CD4-positive, alpha-beta T cell treated with Interleukin-1 beta for 1 hour (primary cell): ENCODE measurements around the gene DNAJC2.
"Not testable (repeated sequence)": the region's sequence is repeated elsewhere in the genome, so short reads cannot be mapped to it uniquely, and the experiment has no call there.

Source experiments
- DNase-seq, 2 donors: peaks; one replicate each; pipeline ENCODE4 v3.0.0-alpha.2; 2020 to 2022

Gene DNAJC2

GRCh38 chr7:103341466-103341865, 3.1 kb downstream of the DNAJC2 start:
- no peak for DNase-seq

DNA sequence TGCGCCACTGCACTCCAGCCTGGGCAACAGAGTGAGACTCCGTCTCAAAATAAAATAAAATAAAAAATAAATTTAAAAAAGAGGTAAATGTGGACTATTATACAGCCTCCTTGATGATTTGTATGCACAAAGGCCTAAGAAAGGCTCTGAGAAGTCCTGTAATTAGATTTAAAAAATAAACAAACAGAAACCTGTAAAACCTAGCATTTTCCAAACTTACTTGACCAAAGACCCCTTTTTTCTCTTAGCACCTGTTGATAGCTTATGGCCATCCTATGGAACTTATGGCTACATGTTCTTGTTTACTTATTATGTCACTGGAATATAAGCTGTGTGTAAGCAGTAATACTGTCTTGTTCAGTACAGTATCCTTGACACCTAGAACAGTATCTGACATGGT, 5.7 kb downstream of the DNAJC2 start:
- no peak for DNase-seq

- DNase-seq: no peak
Observed at GRCh38 chr7:103336761-103337160, 7.8 kb downstream of the DNAJC2 start.

- DNase-seq: no peak
Observed at GRCh38 chr7:103325744-103326143, 18.8 kb downstream of the DNAJC2 start.

- no peak for DNase-seq
Observed at GRCh38 chr7:103317009-103317408, 27.6 kb downstream of the DNAJC2 start.

GRCh38 chr7:103316380-103316941, 28.1 kb downstream of the DNAJC2 start:
- no peak for DNase-seq

GRCh38 chr7:103314852-103315251, 29.7 kb downstream of the DNAJC2 start:
- DNase-seq: no peak

GRCh38 chr7:103307503-103308231, 36.9 kb downstream of the DNAJC2 start:
- no peak for DNase-seq

DNA sequence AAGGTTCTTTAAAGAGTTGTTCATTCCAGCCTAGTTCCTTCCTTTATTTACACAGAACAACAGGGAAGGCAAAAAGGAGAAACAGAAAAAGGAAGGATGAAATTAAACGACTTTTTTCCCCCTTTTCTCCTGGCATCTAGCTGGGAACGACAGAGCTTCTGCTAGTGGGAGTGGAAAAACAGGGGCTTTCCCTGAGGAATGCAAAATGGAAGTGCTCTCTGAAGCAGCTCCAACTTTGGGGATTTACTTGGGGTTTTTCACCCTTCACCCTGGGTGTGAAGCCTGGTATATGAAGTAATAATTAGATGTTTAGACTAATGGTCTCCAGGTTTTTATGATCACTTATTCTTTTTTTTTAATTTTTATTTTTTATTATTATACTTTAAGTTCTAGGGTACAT, 43.1 kb downstream of the DNAJC2 start:
- no peak for DNase-seq

GRCh38 chr7:103299660-103300059, 44.9 kb downstream of the DNAJC2 start:
- DNase-seq: no peak

- no peak for DNase-seq
Observed at GRCh38 chr7:103297837-103298179, 46.8 kb downstream of the DNAJC2 start.

DNA sequence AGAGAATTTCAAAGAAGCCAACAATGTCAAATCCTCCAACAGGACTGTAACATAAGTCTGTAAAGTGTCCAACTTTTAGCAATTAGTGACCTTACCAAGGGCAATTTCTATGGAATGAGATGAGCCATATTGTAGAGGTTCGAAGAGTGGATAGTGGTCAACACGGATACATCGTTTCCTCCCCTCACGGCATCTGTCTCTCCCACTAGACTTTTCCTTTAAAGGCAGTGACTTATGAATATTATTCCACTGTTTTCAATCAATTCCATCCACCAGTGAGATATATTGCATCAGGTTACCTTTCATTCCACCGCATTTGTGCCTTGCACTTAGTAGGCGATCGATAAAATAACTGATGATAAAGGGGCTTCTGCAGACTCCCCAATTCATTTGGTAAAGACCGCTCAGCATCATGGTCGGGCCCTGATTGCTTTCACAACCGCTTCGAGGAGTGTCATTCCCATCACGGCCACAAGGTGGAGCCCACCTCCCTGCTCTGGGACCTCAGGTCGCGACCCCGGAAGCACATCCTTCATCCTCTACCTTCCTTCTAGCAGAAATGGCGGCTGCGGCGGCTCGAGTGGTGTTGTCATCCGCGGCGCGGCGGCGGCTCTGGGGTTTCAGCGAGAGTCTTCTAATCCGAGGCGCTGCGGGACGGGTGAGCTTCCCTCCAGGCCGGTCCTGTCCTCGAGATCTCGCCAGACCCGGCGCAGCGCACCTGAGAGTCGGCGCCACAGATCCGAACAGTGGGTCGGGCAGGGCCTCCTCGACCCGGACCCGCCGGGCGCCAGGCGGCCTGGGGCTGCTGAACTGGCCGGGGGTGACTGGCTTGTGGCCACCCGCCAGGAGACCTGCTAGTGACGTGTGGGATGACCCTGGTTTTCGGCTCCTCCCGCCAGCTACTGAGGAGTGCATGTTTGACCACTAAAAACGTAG, 47.4 kb downstream of the DNAJC2 start, which contains the start of gene PMPCB:
Gene PMPCB, plus strand, starts transcription at position 535 of the 936 bp plus-strand sequence. Its CDS starts 25 bp downstream, at position 560.
- peak; percentile 94 to 95 for DNase-seq

GRCh38 chr7:103293526-103293925, 51.0 kb downstream of the DNAJC2 start:
- no peak for DNase-seq

GRCh38 chr7:103292122-103292521, 52.4 kb downstream of the DNAJC2 start:
- DNase-seq: no peak

DNA sequence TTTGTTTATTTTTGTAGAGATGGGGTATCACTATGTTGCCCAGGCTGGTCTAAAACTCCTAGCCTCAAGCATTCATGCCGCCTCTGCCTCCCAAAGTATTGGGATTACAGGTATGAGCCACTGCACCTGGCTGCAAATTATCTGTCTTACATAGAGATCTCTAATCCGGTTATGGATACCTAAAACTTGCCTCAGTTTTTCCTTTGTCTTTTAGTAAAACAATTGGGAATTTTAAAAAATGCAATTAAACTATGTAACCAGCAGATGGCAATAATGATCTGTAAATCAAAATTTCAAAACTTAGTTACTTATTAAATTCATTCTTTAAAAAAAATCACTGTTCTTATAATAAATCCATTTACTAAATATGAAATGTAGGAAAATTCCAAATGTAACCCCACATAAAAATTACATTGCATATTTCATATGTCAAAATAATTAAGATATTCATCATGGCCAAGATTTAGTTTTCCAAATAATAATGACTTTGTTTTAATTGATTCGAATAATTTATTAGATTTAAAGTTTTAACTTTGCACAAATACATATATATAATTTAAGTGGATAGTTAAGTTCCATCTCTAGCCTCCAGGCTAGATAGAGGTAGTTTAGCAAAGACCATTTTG, 61.7 kb downstream of the DNAJC2 start:
- DNase-seq: not testable (repeated sequence)

DNA sequence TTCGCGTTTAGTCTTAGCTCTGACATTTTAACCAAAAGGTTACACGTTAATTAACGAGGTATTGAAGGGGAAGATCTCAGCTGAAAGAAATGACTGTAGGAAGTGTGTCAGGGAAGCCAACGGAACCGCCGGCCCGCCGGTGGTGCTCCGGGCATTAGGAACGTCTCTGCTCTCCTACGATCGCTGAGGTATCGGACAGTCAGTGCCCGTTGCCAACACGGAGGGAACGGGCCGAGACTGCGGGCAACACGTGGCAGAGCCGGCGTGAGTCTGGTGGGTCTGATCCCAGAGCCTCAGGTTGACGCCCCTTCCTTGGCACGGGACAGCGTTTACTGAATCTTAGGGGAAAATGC, 63.8 kb downstream of the DNAJC2 start:
- DNase-seq: not testable (repeated sequence)

DNA sequence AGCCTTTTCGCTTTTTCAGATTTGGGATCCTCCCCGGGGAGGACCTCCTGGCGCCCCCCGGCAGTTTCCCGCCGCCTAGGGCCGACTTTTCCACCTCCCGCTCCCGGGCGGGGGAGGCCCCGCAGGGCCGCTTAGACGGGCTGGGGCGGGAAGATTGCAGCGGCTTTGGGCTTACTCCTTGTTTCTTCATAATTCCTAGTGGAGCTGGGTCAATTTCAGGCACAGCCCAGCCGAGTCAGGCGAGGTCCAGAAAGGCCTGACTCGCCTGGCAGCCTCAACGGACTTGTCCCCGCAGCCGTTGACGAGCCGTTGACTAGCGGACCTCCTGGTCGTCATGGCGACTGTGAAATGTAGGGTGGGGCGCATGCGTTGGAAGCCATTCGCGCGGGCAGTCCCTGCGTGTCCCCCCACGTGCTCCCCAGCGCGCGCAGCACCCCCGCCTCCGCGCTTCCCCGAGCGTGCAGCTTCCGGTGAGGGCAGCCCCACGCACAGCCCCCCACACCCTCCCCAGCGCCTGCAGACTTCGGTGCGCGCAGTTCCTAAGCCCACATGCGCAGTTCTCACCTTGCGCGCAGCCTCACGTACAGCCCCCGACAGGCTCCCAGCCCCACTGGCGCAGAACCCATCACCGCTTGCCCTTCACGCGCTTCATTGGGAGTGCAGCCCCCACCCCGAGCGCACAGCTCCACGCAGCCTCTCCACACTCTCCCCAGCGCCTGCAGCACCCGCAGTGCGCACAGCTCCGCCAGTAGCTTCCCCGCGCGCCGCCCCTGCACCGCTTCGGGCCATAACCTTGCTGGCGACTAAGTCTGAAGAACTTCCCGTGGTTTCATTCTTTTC, 64.4 kb downstream of the DNAJC2 start:
- DNase-seq: peak; percentile 94 to 95

DNA sequence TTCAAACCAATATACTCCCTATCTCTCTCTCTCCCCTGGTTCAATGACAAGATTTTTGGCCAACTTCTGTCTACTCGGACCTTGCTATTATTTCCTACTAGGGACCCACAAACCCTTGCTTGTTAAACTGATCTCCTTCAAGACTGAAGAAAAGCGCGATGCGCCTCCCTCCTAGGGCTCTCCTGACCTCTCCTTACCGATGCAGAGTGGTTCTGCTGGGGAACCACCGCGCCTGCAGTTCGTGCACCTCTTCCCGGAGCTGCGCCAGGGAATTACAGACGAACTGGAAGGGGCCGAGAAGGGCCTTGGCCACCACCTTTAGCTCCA, 65.0 kb downstream of the DNAJC2 start:
- not testable (repeated sequence) for DNase-seq

GRCh38 chr7:103278195-103278594, 66.4 kb downstream of the DNAJC2 start:
- DNase-seq: not testable (repeated sequence)

GRCh38 chr7:103274867-103275266, 69.7 kb downstream of the DNAJC2 start:
- not testable (repeated sequence) for DNase-seq

GRCh38 chr7:103273374-103273773, 71.2 kb downstream of the DNAJC2 start:
- DNase-seq: not testable (repeated sequence)

- DNase-seq: not testable (repeated sequence)
Observed at GRCh38 chr7:103266229-103266628, 78.3 kb downstream of the DNAJC2 start.
